SK-N-SH treated with all-trans-retinoic acid at 6 μM for 48 hours (cell line): ENCODE data around the gene SLC28A2.

Experiments
- ATAC-seq: fragments of 200-7000 bp; cut with Tn5 transposase; 3 replicates; pipeline ENCODE4 v1.9.1; 2020; ENCODE audit warnings: mild to moderate bottlenecking, moderate library complexity
- ARNTL ChIP-seq: fragments of 450-650 bp; formaldehyde crosslinking; IDR thresholded peaks from 2 replicates; pipeline ENCODE4 v1.5.0; 2020; ENCODE audit warnings: low read depth, mild to moderate bottlenecking, moderate library complexity, borderline replicate concordance
- BACH2 ChIP-seq: fragments of 250-450 bp; sonication (Bioruptor Pico); IDR thresholded peaks from 2 replicates; pipeline ENCODE4 v1.9.0; 2021; ENCODE audit warnings: mild to moderate bottlenecking, borderline replicate concordance
- CSDC2 ChIP-seq: fragments of 250-450 bp; sonication (Bioruptor Pico); IDR thresholded peaks from 2 replicates; pipeline ENCODE4 v1.5.0; 2020; ENCODE audit warnings: mild to moderate bottlenecking, moderate library complexity
- ESRRG ChIP-seq: fragments of 250-450 bp; sonication (Bioruptor Pico); IDR thresholded peaks from 2 replicates; pipeline ENCODE4 v1.6.1; 2021; ENCODE audit warnings: mild to moderate bottlenecking
- GLIS3 ChIP-seq: fragments of 250-450 bp; sonication (Bioruptor Pico); IDR thresholded peaks from 2 replicates; pipeline ENCODE4 v1.5.0; 2020; ENCODE audit warnings: mild to moderate bottlenecking, moderate library complexity
- ISL1 ChIP-seq: fragments of 250-450 bp; sonication (Bioruptor Pico); IDR thresholded peaks from 2 replicates; pipeline ENCODE4 v2.1.2; 2022; ENCODE audit warnings: mild to moderate bottlenecking, moderate library complexity
- OSR1 ChIP-seq: fragments of 250-450 bp; sonication (Bioruptor Pico); IDR thresholded peaks from 2 replicates; pipeline ENCODE4 v1.8.0; 2022; ENCODE audit warnings: moderate library complexity, mild to moderate bottlenecking, inconsistent platforms
- PPARA ChIP-seq: fragments of 250-450 bp; sonication (Bioruptor Pico); IDR thresholded peaks from 2 replicates; pipeline ENCODE4 v1.5.0; 2020; ENCODE audit warnings: mild to moderate bottlenecking, borderline replicate concordance
- RARB ChIP-seq: fragments of 250-450 bp; sonication (Bioruptor Pico); IDR thresholded peaks from 2 replicates; pipeline ENCODE4 v1.8.0; 2021; ENCODE audit warnings: mild to moderate bottlenecking, moderate library complexity
- TCF4 ChIP-seq: fragments of 250-450 bp; sonication (Bioruptor Pico); IDR thresholded peaks from 2 replicates; pipeline ENCODE4 v1.8.0; 2021; ENCODE audit warnings: mild to moderate bottlenecking, moderate library complexity, borderline replicate concordance
- TOX ChIP-seq: fragments of 250-450 bp; sonication (Bioruptor Pico); IDR thresholded peaks from 2 replicates; pipeline ENCODE4 v1.8.0; 2021; ENCODE audit warnings: mild to moderate bottlenecking, moderate library complexity, borderline replicate concordance
- ZC3H10 ChIP-seq: fragments of 250-450 bp; sonication (Bioruptor Pico); IDR thresholded peaks from 2 replicates; pipeline ENCODE4 v1.5.1; 2021; ENCODE audit warnings: mild to moderate bottlenecking, moderate library complexity
- ZFP3 ChIP-seq: fragments of 250-450 bp; sonication (Bioruptor Pico); IDR thresholded peaks from 2 replicates; pipeline ENCODE4 v1.5.0; 2020; ENCODE audit warnings: mild to moderate bottlenecking, moderate library complexity
- ZFP30 ChIP-seq: fragments of 450-650 bp; formaldehyde crosslinking; IDR thresholded peaks from 2 replicates; pipeline ENCODE4 v1.5.0; 2022; ENCODE audit warnings: mild to moderate bottlenecking, moderate library complexity
- ZNF70 ChIP-seq: fragments of 450-650 bp; formaldehyde crosslinking; IDR thresholded peaks from 2 replicates; pipeline ENCODE4 v1.5.0; 2020; ENCODE audit warnings: mild to moderate bottlenecking, moderate library complexity
- ZNF8 ChIP-seq: fragments of 450-650 bp; formaldehyde crosslinking; IDR thresholded peaks from 2 replicates; pipeline ENCODE4 v1.5.0; 2020; ENCODE audit warnings: mild to moderate bottlenecking, moderate library complexity
- TF ChIP-seq, protein P1 (sequence below): fragments of 250-450 bp; sonication (Bioruptor Pico); IDR thresholded peaks from 2 replicates; pipeline ENCODE4 v1.5.0; 2020; ENCODE audit warnings: mild to moderate bottlenecking, moderate library complexity
- TF ChIP-seq, protein P2 (sequence below): fragments of 250-450 bp; sonication (Bioruptor Pico); IDR thresholded peaks from 2 replicates; pipeline ENCODE4 v1.5.1; 2020; ENCODE audit warnings: low read depth, mild to moderate bottlenecking, moderate library complexity
- TF ChIP-seq, protein P3 (sequence below): fragments of 250-450 bp; sonication (Bioruptor Pico); IDR thresholded peaks from 2 replicates; pipeline ENCODE4 v1.8.0; 2021; ENCODE audit warnings: low read depth, mild to moderate bottlenecking, moderate library complexity, borderline replicate concordance
- TF ChIP-seq, protein P4 (sequence below): fragments of 250-450 bp; sonication (Bioruptor Pico); IDR thresholded peaks from 2 replicates; pipeline ENCODE4 v1.8.0; 2020; ENCODE audit warnings: mild to moderate bottlenecking, moderate library complexity, borderline replicate concordance
- TF ChIP-seq, protein P5 (sequence below): fragments of 250-450 bp; sonication (Bioruptor Pico); IDR thresholded peaks from 2 replicates; pipeline ENCODE4 v1.5.1; 2021; ENCODE audit warnings: mild to moderate bottlenecking, moderate library complexity

Gene SLC28A2

DNA sequence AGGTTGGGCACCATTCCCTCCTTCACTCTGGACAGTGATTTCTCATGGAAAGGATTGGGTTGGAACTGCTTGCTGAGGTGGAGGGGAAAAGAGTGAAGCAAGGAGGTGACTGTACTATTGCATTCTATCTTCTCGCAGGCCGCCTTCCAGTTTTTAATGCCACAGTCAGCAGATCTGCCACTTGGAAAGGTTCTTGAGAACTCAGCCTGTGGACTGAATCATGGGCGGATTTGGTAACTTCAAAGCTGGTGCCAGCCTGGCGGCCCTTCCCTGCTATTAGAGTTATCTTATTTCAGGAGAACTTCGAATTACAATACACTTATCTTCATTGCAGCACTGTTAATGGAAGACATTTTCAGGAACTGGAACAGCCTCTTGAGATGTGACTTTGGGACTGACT lies 23.1 kb upstream of the SLC28A2 start:
- ATAC-seq, result no peak
- TF ChIP-seq, protein P1, sequence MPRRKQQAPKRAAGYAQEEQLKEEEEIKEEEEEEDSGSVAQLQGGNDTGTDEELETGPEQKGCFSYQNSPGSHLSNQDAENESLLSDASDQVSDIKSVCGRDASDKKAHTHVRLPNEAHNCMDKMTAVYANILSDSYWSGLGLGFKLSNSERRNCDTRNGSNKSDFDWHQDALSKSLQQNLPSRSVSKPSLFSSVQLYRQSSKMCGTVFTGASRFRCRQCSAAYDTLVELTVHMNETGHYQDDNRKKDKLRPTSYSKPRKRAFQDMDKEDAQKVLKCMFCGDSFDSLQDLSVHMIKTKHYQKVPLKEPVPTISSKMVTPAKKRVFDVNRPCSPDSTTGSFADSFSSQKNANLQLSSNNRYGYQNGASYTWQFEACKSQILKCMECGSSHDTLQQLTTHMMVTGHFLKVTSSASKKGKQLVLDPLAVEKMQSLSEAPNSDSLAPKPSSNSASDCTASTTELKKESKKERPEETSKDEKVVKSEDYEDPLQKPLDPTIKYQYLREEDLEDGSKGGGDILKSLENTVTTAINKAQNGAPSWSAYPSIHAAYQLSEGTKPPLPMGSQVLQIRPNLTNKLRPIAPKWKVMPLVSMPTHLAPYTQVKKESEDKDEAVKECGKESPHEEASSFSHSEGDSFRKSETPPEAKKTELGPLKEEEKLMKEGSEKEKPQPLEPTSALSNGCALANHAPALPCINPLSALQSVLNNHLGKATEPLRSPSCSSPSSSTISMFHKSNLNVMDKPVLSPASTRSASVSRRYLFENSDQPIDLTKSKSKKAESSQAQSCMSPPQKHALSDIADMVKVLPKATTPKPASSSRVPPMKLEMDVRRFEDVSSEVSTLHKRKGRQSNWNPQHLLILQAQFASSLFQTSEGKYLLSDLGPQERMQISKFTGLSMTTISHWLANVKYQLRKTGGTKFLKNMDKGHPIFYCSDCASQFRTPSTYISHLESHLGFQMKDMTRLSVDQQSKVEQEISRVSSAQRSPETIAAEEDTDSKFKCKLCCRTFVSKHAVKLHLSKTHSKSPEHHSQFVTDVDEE (CRISPR knock-in tag), result no peak
- no peak for TF ChIP-seq TCF4 (CRISPR knock-in tag)
- TF ChIP-seq, protein P2, sequence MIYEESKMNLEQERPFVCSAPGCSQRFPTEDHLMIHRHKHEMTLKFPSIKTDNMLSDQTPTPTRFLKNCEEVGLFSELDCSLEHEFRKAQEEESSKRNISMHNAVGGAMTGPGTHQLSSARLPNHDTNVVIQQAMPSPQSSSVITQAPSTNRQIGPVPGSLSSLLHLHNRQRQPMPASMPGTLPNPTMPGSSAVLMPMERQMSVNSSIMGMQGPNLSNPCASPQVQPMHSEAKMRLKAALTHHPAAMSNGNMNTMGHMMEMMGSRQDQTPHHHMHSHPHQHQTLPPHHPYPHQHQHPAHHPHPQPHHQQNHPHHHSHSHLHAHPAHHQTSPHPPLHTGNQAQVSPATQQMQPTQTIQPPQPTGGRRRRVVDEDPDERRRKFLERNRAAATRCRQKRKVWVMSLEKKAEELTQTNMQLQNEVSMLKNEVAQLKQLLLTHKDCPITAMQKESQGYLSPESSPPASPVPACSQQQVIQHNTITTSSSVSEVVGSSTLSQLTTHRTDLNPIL, result no peak
- TF ChIP-seq TOX (CRISPR knock-in tag), result no peak
- TF ChIP-seq GLIS3 (CRISPR knock-in tag), result no peak
- TF ChIP-seq ZC3H10 (CRISPR knock-in tag), result no peak
- TF ChIP-seq ZFP3, result no peak
- TF ChIP-seq BACH2, result no peak
- no peak for TF ChIP-seq ESRRG
- TF ChIP-seq OSR1 (CRISPR knock-in tag), result no peak
- TF ChIP-seq CSDC2, result no peak

DNA sequence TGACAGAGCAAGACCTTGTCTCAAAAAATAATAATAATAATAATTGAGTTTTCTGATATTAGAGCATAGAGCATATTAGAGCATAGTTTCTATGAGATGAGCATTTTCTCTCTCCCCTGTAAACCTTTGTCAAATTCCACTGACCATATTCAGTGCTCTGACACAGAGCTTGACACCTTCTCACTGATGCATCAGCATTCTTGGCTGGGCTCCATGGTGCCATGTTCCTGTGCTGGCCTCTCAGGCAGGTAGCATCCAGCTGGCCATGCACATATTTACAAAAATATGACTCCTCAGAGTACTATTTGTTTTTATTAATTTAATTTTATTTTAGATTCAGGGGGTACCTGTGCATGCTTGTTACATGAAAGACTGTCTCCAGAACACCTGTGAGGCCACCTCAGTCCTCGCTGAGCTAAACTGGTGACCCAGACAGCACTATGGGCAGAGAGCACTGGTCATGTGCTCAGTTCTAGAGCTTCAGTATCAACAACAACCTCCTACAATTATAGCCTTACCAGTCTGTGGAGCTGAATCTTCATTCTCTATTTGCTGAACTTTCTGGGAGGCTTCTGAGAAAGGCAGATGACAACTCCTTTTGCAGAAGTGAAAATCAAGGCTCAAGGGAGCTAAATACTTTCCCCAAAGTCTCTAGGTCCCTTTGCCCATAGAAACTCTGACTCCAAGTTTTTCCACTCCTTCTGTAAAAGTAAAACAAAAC lies 21.6 kb upstream of the SLC28A2 start:
- ATAC-seq, result no peak
- TF ChIP-seq ARNTL (CRISPR knock-in tag) (no peak), ZNF70 (CRISPR knock-in tag) (no peak), ZFP3 (no peak), RARB (no peak), TCF4 (CRISPR knock-in tag) (no peak), CSDC2 (no peak), PPARA (CRISPR knock-in tag) (no peak), ZNF8 (CRISPR knock-in tag) (no peak), ZFP30 (CRISPR knock-in tag) (no peak), ISL1 (no peak), GLIS3 (CRISPR knock-in tag) (no peak), ESRRG (no peak), ZC3H10 (CRISPR knock-in tag) (no peak)
- TF ChIP-seq, protein P3, sequence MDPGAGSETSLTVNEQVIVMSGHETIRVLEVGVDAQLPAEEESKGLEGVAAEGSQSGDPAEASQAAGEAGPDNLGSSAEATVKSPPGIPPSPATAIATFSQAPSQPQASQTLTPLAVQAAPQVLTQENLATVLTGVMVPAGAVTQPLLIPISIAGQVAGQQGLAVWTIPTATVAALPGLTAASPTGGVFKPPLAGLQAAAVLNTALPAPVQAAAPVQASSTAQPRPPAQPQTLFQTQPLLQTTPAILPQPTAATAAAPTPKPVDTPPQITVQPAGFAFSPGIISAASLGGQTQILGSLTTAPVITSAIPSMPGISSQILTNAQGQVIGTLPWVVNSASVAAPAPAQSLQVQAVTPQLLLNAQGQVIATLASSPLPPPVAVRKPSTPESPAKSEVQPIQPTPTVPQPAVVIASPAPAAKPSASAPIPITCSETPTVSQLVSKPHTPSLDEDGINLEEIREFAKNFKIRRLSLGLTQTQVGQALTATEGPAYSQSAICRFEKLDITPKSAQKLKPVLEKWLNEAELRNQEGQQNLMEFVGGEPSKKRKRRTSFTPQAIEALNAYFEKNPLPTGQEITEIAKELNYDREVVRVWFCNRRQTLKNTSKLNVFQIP (CRISPR knock-in tag), result no peak
- TF ChIP-seq, protein P4, sequence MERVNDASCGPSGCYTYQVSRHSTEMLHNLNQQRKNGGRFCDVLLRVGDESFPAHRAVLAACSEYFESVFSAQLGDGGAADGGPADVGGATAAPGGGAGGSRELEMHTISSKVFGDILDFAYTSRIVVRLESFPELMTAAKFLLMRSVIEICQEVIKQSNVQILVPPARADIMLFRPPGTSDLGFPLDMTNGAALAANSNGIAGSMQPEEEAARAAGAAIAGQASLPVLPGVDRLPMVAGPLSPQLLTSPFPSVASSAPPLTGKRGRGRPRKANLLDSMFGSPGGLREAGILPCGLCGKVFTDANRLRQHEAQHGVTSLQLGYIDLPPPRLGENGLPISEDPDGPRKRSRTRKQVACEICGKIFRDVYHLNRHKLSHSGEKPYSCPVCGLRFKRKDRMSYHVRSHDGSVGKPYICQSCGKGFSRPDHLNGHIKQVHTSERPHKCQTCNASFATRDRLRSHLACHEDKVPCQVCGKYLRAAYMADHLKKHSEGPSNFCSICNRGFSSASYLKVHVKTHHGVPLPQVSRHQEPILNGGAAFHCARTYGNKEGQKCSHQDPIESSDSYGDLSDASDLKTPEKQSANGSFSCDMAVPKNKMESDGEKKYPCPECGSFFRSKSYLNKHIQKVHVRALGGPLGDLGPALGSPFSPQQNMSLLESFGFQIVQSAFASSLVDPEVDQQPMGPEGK (CRISPR knock-in tag), result no peak
- TF ChIP-seq, protein P2, result no peak
- TF ChIP-seq, protein P5, sequence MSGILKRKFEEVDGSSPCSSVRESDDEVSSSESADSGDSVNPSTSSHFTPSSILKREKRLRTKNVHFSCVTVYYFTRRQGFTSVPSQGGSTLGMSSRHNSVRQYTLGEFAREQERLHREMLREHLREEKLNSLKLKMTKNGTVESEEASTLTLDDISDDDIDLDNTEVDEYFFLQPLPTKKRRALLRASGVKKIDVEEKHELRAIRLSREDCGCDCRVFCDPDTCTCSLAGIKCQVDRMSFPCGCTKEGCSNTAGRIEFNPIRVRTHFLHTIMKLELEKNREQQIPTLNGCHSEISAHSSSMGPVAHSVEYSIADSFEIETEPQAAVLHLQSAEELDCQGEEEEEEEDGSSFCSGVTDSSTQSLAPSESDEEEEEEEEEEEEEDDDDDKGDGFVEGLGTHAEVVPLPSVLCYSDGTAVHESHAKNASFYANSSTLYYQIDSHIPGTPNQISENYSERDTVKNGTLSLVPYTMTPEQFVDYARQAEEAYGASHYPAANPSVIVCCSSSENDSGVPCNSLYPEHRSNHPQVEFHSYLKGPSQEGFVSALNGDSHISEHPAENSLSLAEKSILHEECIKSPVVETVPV (CRISPR knock-in tag), result no peak
